ENCODE results near the gene SSBP3.

DNA sequence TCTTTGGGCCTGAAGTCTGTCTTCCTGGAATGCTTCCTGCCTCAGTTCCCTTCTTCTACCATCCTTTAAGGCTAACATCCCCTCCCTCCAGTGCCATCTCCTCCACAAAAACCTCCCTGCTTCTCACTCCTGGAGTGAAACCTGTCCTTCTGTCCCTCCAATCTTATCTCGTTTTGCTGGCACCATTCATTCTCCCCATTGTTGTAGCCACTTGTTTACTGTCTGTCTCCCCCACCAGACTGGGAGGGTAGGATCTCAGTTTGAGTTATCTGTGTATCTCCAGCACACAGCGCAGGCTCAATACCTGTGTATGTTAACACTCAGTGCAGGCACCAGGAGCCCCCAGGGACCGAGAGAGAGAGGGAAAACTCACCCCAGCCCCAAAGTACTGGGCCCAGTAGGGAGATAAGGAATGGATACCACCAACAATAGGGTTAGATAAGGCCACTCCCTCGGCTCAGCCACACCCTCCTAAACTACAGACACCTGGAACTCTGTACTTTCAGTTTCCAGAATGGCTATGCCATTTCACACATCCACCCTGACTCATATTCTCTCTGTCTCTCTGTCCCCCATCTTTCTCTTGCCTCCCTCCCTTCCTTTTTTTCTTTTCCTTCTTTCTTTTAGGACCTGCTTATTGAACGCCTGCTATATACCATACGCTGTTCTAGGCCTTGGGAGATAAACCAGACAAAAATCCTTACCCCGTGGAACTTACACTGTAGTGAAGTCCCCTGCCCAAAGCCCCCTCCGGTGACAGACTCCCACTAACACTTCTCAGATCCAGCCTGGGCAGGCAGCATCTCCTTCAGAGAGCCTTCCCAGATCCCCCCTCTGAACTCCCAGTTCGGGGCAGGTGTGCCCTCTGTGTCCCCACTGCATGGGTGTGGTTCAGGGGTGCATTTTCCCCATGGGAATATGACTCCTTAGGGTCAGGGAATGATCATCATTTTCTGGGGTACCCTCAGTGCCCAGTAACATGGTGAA is 3.3 kb upstream of the SSBP3 start:
- TF ChIP-seq, protein P1, sequence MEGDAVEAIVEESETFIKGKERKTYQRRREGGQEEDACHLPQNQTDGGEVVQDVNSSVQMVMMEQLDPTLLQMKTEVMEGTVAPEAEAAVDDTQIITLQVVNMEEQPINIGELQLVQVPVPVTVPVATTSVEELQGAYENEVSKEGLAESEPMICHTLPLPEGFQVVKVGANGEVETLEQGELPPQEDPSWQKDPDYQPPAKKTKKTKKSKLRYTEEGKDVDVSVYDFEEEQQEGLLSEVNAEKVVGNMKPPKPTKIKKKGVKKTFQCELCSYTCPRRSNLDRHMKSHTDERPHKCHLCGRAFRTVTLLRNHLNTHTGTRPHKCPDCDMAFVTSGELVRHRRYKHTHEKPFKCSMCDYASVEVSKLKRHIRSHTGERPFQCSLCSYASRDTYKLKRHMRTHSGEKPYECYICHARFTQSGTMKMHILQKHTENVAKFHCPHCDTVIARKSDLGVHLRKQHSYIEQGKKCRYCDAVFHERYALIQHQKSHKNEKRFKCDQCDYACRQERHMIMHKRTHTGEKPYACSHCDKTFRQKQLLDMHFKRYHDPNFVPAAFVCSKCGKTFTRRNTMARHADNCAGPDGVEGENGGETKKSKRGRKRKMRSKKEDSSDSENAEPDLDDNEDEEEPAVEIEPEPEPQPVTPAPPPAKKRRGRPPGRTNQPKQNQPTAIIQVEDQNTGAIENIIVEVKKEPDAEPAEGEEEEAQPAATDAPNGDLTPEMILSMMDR (IDR thresholded peaks at IDR 0.05) = no peak
- TF ChIP-seq, protein P2, sequence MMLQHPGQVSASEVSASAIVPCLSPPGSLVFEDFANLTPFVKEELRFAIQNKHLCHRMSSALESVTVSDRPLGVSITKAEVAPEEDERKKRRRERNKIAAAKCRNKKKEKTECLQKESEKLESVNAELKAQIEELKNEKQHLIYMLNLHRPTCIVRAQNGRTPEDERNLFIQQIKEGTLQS (CRISPR knock-in tag; conservative IDR thresholded peaks at IDR 0.05) = no peak
- TF ChIP-seq, protein P3, sequence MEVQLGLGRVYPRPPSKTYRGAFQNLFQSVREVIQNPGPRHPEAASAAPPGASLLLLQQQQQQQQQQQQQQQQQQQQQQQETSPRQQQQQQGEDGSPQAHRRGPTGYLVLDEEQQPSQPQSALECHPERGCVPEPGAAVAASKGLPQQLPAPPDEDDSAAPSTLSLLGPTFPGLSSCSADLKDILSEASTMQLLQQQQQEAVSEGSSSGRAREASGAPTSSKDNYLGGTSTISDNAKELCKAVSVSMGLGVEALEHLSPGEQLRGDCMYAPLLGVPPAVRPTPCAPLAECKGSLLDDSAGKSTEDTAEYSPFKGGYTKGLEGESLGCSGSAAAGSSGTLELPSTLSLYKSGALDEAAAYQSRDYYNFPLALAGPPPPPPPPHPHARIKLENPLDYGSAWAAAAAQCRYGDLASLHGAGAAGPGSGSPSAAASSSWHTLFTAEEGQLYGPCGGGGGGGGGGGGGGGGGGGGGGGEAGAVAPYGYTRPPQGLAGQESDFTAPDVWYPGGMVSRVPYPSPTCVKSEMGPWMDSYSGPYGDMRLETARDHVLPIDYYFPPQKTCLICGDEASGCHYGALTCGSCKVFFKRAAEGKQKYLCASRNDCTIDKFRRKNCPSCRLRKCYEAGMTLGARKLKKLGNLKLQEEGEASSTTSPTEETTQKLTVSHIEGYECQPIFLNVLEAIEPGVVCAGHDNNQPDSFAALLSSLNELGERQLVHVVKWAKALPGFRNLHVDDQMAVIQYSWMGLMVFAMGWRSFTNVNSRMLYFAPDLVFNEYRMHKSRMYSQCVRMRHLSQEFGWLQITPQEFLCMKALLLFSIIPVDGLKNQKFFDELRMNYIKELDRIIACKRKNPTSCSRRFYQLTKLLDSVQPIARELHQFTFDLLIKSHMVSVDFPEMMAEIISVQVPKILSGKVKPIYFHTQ (CRISPR knock-in tag; IDR thresholded peaks at IDR 0.05) = no peak
- no peak for TF ChIP-seq CREB1 (CRISPR knock-in tag; IDR thresholded peaks at IDR 0.05)

All from WTC11 (cell line).